Right lobe of liver (tissue), 4 donors: ENCODE data around the gene CDR2L.

Experiments
- CTCF ChIP-seq, 4 donors: fragments of 200-600 bp in 3 of 4; fragments of 450-650 bp in 1 of 4; IDR thresholded peaks; one replicate each; pipeline versions ENCODE4 v1.5.1 to v1.8.0; 2016 to 2022; ENCODE audit warnings: antibody characterized with exemption in 4 of 4, mild to moderate bottlenecking in 2 of 4
- POLR2A ChIP-seq: fragments of 450-650 bp; IDR thresholded peaks from one replicate; pipeline ENCODE4 v1.6.1; 2017; ENCODE audit warnings: antibody characterized with exemption, mild to moderate bottlenecking
- donor health status: DM: no; HTN: no; CAD: no.
- donor health status: DM: no; HTN: no; CAD: no.
- donor health status: DM: no; HTN: yes; CAD: no.

DNA sequence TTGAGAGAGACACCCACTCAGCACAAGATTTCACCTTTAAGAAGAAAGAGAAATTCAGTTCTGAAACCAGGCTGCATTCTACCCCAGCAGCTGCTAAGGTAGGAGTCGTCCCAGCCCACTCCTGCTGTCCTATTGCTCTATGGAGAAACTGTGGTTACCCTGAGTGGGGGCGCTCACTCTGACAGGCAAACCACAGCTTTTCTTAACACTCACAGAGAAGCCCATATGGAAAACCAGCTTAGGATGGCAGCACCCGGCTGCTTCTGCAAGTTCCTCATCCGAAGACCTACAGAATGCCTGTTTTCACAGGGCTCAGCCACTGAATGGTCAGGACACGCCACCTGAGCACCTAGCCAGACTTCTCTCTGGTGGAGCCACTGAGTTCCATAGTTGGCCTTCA is 51.8 kb downstream of the CDR2L start:
- TF ChIP-seq CTCF (IDR thresholded peaks at IDR 0.05) (no peak), POLR2A (no peak)
